Posterior cingulate gyrus (tissue), 11 donors: Measurements from ENCODE around the gene MRPS27.

Experiments used
- DNase-seq, 10 donors: peaks; one replicate each; pipeline versions ENCODE4 v3.0.0 to v3.0.0-alpha.2; 2020 to 2021; ENCODE audit warnings: mixed read lengths in 3 of 10
- intact Hi-C: fragments of 100-400 bp; cut with DNase I; formaldehyde crosslinking; loops from one replicate; pipeline ENCODE4 v1.15.1; 2023

MRPS27 gene

DNA sequence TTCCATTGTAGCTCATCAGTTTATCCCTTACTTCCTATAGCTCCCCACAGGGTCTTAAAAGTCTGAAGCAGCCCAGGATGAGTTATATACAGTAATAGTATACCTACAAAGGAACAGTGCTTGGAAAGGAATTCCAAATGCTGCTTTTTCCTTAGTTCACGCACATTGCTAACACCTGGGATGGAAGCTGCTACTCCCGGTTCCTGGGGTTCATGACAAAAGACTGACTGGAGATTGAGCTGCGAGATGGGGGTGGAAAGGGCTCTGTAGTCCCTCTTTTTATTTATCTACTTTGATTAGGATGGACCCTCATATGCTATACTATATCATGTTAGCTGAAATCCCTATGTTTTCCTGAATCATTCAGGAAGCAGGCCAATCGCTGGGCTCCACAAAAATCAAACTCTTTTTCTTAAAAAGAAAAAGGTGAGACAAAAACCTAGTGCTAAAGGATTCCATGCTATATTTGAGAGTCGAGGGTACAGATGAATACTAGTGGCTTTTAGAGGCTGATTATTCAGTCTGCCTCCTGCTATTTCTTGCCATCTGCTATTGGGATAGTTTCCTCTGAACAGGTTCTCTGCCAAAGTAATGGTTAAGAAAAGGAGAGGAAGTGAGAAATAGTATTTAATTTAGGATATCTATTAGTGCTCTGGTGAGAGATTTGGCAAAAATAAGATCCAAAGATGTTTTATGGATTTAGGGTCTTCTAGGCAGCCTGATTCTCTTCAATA lies 81.2 kb downstream of the MRPS27 start:
- intact Hi-C loops: no loop called here
- DNase-seq: no peak

DNA sequence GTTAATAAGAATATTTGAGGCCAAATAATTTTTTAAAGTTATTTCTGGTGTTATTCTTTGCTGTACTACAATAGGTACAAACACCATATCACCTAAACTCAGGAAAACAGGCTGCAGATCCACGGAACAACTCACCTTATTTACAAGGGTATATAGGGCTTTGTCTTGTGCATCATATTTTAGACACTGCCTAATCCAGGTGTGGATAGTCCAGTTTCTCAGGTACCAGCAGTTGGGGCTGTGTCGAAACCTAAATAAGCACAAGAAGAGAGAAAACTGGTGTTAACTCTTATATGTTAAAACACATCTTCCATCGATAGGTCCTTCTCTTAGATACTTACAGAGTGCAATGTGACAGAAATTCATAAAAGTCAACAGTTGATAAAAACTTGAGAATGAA lies 82.2 kb downstream of the MRPS27 start:
- intact Hi-C loops: no loop called here
- no peak for DNase-seq

DNA sequence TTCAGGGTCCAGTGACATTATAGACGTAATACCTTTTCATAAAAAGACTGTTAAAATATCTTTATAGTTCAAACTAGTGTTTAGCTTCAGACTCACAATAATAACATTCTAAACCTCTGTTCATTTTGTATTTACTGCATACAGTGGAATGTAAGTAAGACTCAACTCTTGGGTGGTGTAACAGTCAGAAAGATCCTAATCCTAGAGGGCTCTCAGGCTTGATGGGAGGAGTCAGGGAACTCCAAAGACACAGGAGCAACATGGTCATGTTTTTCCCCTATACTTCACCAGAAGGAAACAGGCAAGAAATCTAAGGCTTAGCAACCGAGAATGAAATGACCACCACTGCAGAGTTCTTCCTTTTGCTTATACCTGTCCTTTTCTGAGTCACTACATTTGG lies 82.6 kb downstream of the MRPS27 start:
- intact Hi-C loops: no loop called here
- no peak for DNase-seq

DNA sequence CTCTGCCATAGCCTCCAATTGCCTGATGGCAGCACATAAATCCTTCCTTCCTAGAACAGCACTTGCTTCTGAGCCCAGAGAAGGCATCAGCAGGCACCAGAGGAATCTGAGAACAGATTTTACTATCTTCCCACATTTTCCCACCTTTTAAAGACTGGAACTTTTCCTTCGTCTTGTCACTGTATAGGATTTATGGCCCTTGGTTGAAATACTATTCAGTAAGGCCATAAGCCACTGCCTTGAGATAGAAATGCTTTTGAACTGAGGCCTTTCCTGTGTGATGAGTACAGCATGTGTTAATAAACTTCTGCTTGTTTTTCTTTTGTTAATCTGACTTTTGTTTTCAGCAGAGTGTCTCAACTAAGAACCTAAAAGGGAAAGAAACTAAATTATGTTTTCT lies 84.3 kb downstream of the MRPS27 start:
- no peak for DNase-seq
- intact Hi-C loops: no loop called here

DNA sequence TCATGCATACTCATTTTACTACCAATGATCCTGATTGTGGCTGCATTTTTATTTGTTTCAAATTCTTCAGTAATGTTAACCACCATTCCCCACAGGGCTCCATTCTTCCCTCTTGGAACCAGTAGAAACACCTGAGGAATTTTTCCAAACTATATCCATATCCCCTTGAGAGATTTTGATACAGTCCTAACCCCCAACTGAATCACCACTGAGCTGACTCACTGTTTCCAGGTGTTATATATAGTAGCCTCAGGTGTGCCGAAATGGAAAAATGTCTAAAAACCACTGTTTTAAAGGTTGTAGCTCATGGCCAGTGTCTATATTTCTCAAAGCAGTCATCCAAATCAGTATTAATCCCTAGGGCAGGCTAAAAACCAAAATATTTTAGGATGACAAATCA lies 85.2 kb downstream of the MRPS27 start:
- intact Hi-C loops: no loop called here
- no peak for DNase-seq

DNA sequence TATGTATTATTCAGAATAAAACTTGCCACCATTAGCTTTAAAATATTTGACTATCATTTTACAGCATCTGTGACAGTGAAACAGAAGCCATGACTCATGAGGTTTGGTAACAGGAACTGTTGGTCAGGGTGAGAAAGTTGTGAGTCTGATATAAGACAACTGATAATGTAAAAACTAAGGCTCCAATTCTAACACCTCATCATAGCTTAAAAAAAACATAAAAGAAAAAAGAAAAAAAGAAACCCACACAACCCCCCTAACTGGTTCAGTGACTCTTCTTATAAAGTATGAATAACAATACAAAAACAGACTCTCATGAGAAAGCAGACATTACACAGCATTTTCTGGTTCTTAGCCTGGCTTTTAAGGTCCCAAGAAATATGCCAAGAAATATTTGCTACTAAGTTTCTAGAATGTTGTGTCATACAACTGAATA lies 85.8 kb downstream of the MRPS27 start:
- intact Hi-C loops: no loop called here
- no peak for DNase-seq

DNA sequence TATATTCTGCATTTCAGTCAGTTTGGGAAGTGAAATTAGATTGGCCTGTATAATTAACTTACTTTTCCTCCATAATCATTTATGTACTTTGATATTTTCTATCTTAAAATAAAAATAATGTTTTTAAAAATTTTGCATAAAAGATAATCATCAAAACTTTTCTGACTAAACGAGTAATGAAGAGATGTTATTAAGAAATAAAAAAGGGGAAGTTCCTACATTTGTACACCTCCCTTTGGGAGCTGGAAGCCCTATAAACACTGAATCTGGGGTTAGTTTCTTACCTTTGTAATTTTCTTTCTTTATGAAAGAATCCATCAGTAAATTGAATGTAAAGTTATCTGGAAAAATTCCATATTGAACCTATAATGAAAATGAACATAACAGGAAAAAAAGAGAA lies 86.2 kb downstream of the MRPS27 start:
- intact Hi-C loops: no loop called here
- DNase-seq: no peak

DNA sequence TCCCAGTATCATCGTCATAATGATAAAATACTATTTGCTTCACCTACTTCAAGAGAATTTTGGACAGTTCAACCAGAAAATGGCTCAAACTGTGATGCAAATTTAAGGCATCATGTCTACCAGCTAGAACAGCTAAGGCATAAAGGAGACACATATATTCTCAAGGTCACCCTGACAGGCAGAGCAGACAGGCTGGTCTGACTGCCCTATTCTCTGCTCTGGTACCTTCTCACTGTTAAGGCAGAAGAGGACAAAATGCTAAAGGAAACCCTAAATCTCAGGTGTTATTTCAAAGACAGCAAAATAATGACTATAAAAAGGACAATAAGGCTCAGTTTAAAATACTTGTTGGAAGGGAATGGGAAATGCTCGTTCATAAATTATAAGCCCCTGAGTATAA lies 87.2 kb downstream of the MRPS27 start:
- no peak for DNase-seq
- intact Hi-C loops: no loop called here

DNA sequence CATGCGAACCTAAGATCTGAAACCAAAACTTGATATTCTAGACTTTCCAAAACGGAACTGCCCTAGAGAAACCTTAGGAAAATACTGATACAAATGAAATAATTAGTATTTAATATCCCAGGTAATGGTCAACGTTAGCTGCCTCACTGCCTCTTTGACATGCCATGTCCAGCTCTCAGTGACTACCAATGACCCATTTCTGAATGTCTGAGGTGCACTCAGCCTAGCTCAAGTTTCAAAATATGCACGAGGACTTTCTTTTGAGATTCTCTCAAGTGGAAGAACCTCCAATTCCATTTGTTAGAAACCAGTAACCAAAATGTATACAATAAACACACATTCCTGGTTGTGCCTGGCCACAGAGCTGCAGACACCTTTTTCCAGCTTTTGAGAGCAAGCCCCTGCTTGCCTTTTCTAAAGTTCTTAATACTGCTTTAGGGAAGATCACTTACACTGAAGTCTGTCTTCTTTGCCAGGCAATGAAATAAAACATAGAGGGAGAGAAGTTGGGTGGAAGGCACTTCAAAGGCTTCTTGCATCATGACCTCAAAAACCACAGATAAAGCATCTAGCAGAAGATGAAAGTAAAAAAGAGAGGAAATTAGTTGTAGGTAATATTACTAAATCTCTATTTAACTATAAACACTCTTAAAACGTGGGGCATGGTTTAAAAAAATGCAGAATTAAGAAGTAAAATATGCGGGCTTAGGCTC lies 87.9 kb downstream of the MRPS27 start:
- intact Hi-C loops: no loop called here
- DNase-seq: no peak

DNA sequence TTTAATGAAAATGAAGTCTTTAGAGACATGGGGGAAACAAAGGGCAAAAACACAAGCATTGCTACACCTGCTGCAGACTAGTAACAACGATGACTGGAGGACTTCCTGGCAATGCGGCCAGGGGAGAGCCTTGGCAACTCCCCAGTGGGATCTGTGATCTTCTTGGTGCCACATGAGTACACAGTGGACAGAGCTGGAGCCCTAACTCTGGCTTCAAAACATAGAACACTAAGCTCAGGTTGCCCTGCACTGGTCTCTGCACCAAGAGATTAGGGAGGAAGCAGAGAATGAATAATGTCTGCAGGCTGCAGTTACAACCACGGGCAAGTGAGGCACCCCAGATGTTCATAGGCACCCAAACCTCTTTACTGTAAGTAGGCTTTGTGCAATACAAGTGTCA lies 91.1 kb downstream of the MRPS27 start:
- DNase-seq: no peak
- intact Hi-C loops: no loop called here

DNA sequence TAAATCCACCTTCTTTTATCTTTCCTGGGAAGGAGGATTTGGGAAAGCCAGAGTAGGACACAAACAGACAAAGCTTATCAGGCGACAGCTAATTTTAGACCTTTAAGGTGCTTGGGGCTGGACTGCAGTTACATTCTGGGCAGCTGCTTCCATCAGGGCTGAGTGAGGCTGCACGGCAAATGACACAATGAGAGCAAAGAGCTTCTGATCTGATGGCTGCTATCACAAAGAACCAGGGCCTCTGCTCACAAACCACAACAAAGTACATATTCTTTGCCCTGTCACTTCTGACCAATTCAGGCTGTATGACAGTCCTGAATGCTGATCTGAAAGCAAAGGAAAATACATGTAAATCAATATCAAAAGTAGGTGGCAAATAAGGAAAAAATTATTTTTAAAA lies 93.1 kb downstream of the MRPS27 start:
- DNase-seq: peak in 1 of 10 donors; percentile 16
- intact Hi-C loops: no loop called here

DNA sequence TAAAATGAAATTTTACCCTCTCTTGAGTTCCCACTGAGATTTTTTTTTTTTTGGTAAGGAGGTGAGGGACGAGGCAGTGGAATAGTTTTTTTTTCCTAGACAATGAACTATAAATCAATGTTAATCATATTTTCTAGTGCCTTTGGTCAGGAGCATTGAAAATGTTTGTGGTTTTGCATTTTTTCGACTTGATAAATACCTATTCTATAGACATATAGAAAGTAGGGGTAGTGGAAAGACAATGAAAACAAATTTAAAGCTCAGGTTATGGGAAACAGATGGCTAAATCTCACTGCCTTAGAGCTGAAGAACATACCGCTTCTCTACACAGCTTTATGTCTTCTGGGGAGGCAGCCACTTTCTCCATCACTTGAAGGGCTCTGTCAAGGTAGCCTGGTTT lies 94.3 kb downstream of the MRPS27 start:
- no peak for DNase-seq
- intact Hi-C loops: no loop called here

DNA sequence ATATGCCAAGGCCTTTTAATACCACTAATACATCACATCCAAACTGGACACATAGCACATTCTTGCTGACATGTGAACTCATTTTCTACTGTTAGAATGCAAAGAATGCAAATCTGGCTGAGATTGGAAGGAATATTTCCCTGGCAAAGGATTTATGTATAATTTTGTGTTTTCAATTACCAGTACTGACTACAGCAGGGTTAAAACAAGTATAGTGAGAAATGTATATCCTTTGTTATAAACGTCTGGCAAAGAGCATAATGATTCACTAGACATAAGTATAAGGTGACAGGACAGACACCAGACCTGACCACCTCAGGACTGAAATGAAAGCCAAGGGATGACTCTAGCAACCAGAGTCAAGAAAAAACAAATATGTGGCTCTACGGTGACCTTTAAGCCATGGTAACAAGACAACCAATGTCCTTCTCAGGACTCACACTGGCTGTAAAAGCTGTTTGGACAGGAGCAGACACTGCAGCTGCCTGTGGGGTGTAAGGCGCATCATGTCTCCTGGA lies 95.0 kb downstream of the MRPS27 start:
- intact Hi-C loops: no loop called here
- no peak for DNase-seq

DNA sequence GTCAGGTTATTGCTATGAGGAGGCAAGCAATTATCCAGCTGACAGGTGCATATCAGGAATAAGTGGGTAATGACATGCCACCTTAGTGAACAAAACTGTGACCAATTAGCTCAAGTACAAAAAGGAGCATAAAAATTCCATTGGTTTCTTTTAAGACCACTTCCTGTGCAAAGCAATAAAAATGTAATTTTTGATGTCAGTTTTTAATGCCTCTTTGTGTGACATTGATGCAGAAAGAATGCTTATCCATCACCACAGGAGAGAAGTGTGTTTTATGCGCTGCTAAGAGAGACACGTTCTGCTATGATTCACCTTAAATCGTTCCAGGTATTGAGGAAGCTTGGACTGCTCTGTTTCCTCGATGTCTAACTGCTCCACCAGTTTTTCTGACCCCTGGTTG lies 96.7 kb downstream of the MRPS27 start:
- DNase-seq: no peak
- intact Hi-C loops: no loop called here

DNA sequence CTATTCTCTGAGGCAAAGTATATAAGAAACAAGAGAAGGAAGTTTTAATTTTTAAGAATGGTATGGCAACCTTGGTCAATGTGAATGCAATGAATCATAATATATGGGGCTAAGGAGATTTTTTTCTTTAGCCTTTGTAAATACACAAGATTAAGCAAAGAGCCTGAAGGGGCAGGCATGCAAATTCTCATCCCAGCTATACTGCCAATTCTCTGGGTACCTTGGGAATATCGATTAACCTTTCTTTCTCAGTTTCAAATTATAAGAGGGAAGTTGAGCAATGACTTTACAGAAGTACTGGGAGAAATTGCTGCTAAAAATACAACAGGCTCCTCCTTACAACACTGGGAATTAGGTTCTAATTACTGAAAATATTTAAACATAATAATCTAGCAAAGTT lies 97.5 kb downstream of the MRPS27 start:
- no peak for DNase-seq
- intact Hi-C loops: no loop called here

DNA sequence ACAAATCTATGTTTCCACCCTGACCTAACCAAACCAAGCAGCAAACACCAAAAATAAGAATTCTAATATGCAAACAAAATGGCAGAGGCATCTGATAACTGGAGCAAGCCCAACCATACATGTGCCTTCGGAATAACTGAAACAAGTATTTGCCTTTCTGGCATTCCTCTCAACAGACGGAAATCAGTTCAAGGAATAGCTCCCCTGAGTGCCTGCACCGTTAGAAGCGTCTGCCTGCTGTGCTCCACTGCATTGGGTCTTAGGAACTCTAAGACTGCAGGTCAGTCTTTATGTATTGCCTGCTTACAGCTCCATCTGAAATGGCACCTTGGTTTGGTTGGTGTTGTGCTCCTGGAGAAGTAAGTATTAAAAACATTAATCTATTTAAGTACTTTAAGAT lies 98.5 kb downstream of the MRPS27 start:
- intact Hi-C loops: no loop called here
- DNase-seq: no peak

DNA sequence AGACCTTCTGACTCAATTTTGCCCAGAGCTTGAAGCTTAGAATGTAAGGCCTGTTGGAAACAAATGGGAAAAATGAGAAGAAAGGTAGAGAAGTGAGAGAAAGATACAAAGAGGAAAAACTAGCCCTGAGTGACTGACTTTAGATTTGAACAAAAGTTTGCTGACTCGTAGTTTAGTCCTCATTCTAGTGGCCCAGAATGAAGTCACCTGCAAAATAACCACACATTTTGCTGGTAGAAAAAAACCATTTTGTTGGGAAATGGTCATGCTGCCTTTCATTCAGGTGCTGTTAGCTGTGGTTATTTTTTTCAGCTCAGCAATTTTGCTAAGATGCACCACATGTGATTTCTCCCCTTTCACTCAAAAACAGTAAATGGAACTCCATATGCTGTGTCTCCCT lies 98.9 kb downstream of the MRPS27 start:
- intact Hi-C loops: no loop called here
- DNase-seq: no peak

DNA sequence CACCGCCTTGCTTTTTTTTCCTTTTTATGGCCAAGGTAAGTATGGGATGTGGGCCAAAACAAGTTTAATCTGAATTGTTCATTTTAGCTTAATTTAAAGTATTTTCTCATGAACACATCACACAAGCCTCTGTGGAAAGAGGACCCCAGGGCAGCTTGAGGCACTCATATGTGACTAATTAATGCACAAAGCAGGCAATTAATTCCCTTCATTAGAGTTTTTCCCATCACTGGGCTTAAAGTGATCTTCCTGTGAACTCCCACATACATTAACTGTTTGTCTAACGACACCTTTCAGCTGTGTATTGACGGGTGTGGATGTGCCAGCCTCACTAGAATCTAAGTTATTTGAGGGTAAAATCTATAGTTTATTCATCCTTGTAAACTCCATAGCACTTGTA lies 103.3 kb downstream of the MRPS27 start:
- intact Hi-C loops: no loop called here
- DNase-seq: no peak

DNA sequence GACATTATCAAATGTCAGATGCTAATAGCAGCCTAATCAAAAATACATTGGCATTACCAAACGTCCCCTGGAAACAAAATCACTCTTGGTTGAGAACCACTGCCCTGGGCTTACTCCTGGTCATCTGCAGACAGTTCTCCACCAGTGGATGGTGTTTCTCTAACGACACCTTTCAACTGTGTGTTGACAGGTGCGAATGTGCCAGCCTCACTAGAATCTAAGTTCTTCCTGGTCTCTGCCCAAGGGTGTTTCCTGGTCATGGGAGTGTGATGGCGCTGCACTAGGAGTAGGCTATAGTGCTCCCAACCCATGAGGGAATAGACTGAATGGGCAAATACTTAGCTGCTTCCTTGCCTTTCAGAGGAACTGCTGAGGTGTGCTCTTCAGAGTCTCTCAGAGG lies 105.9 kb downstream of the MRPS27 start:
- intact Hi-C loops: no loop called here
- DNase-seq: no peak

DNA sequence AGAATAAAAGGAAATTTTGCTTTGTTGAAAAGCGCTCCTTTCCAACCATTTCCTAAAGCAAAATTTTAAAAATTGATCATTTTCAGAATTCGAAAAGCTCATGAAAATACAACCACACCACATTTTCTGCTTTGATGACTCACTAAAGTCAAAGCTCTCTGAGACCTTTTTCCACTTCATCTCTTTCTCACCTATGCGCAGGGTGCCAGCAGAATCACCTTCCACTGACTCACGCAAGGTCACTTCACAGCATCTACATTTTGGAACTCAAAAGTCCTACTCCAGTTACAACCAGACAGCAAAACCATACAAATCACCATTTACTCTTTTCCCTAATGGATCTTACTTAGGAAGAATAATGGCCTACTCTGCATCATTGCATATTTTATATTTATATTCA lies 106.6 kb downstream of the MRPS27 start:
- DNase-seq: no peak
- intact Hi-C loops: no loop called here

DNA sequence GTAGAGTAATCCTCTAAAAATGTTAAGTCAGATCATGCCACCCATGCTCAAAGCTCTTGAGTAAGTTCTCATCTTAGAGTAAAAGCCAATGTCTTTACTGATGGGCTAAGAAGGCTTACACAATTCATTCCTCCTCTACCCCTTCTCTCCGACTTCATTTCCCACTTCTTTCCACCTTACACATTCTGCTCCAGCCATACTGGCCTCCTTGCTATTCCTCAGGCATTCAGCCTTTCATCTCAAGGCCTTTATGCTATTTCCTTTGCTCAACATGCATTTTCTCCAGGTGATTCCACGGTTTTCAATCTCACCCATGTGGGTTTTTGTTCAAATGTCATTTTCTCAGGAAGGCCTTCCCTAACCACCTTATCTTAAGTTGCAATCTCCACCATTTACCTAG lies 107.9 kb downstream of the MRPS27 start:
- intact Hi-C loops: no loop called here
- DNase-seq: no peak
